GM19438 (cell line): ENCODE measurements around the gene OR10A5.
"Not testable (repeated sequence)": the region's sequence is repeated elsewhere in the genome, so short reads cannot be mapped to it uniquely, and the experiment has no call there.

Source experiments
- ATAC-seq: cut with Tn5 transposase; IDR thresholded peaks from one replicate; pipeline ENCODE4 v1.9.1; 2021; ENCODE audit warnings: low read depth; ENCODE audit not compliant: unreplicated experiment

OR10A5 gene

GRCh38 chr11:6845383-6845782 lies at the start of gene OR10A5:
Gene OR10A5, plus strand, starts transcription at chr11:6845683. Its CDS starts 0 bp downstream, at chr11:6845683.
- no peak for ATAC-seq

GRCh38 chr11:6799402-6799801 lies 46.1 kb upstream of the OR10A5 start, which contains the start of gene OR6A2:
Gene OR6A2, minus strand, starts transcription at chr11:6799689. Its CDS starts 3,981 bp downstream, at chr11:6795708.
- ATAC-seq: no peak

GRCh38 chr11:6801075-6801474 lies 44.4 kb upstream of the OR10A5 start:
- not testable (repeated sequence) for ATAC-seq

- no peak for ATAC-seq
Observed at GRCh38 chr11:6812390-6813005, 33.0 kb upstream of the OR10A5 start.

DNA sequence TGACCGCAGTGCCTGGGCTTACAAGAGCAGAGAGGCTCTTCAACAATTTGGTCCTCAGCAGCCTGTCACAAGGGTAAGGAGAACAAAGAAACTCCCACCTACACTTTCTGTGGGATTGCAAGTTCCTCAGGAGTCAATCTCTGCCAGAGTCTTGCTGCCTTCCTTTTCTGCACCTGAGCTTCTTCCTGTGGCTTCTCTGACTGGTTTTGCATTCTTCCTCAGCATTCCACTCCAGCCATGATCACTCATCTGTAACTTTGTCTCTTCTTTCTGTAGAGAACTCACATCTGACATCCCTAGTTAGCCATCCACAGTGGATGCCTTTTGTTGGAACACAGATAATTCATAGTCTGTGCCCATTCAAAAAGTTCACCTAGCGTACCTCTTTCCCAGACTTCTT lies 31.8 kb upstream of the OR10A5 start:
- no peak for ATAC-seq

DNA sequence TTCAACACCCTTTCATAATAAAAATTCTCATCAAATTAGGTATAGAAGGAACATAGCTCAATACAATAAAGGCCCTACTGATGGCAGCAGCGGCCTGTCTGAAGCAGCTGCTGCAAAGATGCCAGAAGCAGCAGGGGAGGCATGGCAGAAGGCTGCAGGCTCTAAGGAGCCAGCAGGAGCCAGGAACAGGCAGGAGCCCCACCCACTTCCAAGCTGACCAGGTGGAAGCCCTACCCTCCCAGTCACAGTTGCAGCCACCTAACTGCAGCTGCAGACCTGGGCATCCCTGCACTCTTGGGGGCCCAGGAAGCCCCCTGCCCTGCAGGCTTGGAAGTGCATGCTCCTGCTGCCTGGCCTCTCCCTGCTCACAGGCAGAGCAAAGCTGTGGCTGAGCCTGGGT lies 27.8 kb upstream of the OR10A5 start:
- ATAC-seq: no peak

DNA sequence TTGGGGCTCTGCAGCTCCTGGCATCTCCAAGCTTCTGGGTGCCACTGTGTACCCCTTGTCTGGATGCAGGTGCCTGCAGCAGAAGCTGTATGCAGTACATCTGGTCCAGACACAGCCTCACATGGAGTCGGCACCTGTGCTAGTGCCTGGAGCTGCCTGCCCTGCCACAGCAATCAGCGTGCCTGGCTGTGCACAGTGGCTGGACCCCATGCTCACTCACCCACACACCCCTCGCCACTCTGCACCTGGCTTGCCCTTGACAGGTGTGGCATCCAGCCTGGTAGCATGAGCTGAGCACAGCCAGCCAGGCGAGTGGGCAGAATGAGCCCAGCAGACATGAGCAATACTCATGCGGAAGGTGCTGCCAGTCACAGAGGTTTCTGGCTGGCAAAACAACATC lies 26.5 kb upstream of the OR10A5 start:
- ATAC-seq: no peak

GRCh38 chr11:6824136-6824823 lies 21.2 kb upstream of the OR10A5 start:
- ATAC-seq: no peak

- ATAC-seq: no peak
Observed at GRCh38 chr11:6825231-6825744, 20.2 kb upstream of the OR10A5 start.

DNA sequence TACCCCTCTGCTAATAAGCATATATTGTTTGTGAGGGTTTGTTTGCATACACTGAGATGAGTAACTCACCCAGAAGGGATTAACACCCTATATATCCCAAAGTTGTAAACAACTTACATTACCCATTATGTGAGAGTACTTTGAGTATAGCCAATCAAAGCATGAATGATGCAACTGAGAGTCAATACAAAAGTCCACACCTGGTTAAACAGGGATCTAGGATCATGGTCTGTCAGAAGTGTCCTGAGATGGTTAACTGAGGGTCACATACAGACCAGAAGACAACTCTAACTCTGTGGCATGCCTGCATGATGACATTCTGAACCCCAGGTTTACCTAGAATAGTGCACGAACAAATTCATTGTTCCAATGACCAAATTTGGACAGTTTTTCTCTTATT lies 17.4 kb upstream of the OR10A5 start:
- ATAC-seq: no peak

- ATAC-seq: no peak
Observed at GRCh38 chr11:6833356-6833755, 12.1 kb upstream of the OR10A5 start.

DNA sequence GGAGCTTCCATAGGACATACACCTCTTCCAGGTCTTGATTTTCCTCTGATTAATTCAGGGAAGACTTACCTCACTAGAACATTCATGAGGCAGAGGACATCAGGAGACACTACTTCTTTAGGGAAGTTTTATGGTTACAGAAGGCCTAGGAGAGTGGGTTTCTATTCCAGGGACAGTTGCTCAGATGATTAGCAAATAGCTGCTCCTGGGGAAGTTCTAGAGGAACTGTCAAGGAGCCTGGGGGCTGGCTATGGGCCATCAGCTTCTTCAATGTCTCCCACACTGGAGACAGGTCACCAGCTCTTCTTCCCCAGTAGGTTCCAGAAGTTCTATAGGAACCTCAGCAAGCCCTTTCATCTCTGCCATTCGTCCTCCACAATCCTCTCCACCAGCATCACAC lies 11.5 kb upstream of the OR10A5 start:
- ATAC-seq: no peak

GRCh38 chr11:6841694-6842093 lies 3.8 kb upstream of the OR10A5 start:
- no peak for ATAC-seq

DNA sequence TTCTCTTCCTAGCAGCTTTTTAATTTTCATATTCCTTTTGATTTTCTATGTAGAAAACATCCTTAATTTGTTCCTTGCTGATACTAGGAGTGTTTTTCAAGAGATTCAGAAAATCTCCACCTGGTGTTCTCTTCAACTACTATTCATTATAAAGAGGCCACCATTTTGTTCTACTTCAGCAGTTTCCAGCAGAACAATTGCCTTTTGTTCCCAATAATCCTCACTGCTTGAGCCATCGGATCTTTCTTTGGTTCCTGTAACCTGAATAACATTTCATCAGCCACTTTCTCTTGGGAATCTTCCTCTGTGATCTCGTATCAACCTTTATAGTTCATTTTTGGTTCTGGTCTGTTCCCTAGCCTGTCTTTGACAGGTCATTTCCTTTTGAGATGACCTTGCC lies 1.8 kb upstream of the OR10A5 start:
- ATAC-seq: no peak

DNA sequence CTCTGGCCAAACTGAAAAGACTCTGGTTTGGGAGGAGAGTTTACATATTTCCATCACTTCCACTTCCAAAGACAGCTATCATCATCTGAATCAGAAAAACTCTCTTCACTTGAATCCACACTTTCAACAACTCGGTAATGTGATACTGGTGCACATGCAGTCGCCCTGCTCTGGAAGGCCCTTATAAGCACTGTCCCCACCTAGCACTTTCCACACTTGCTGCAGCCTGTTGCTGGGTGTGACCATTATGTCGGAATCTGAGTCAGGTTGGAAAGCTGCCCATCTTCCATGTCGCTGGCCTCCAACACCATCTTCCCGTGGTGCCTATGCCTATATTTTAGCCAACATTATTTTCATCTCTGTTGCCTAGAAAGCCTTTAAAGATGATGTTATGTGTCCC lies 1.1 kb upstream of the OR10A5 start:
- no peak for ATAC-seq

DNA sequence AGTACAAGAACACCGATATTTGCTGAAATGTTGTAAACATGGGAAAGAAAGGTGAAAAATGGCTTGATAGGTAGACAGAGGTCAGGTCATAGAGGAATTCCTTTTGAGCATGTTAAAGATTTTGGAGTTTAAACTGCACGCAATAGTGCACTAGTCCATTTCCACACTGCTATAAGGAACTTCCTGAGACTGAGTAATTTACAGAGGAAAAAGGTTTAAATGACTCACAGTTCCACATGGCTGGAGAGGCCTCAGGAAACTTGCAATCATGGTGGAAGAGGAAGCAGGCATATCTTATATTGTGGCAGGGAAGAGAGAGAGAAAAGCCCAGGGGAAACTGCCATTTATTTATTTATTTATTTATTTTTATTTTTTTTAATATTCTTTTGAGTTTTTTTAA lies 5.0 kb downstream of the OR10A5 start:
- ATAC-seq: no peak

GRCh38 chr11:6854801-6855200 lies 9.3 kb downstream of the OR10A5 start:
- not testable (repeated sequence) for ATAC-seq

DNA sequence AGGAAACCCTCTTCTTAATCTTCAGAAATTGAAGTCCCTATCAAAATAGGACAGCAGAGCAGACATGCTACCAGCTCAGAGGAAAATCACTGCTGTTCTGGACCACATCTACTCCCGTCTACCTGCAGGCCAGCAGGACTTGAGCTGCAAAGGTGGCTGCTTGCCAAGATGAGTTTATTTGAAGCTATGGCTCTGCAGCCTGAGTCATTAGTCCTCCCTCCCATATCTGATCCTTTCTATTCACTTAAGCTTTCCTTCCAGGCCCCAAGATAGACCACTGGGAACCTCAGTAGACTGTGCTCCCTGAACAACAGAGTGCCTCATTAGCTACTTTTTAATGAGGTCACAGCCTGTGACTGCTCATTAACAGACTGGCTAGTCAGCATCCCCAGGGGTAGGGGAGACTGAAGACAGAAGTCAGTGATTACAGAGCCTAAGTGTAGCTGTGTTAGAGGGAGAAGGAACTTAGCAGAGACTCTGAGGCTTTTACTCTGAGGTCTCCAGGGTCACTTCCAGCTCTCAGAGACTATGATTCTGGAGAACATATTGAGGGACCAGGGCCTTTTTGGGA lies 10.6 kb downstream of the OR10A5 start:
- ATAC-seq: no peak

DNA sequence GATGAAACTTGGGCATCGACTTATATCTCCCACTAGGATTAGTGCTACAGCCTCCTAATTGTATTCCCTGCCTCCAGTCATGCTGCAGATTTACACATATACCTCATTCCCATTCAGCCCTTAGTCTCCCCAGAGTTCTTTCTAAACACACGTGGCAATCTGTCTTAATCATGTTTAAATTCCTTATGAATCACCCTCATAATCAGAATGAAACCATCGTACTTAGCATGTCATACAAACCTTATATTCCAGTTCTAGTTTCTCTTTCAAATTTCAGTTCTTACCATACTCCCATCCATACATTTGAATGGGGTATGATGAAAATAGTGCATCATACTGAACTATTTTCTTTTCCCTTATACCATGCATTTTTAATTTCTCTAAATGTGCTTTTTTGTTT lies 11.4 kb downstream of the OR10A5 start:
- ATAC-seq: no peak

DNA sequence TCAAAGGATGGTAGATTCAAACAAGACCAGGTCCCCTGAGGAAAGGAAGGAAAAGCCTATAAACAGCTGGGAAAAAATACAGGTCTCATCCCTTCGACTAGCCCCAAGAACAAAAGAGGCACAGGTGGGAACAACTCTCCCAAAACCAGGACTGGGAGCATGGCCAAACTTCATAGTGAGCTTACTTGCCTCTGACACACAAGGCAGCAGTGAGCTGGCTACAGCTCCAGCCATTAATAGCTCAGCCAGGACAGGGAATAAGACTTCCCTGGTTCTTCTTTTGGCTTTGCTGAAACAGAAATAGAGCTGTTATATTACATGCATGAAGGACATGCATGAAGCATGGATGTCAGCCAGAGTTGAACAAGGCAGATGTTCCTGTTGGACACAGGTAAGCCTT lies 17.5 kb downstream of the OR10A5 start, which contains the start of gene OR10A2:
Gene OR10A2 (plus strand): TSS at position 97 of the 400 bp plus-strand sequence. CDS start 6,698 bp downstream, outside the sequence.
- no peak for ATAC-seq

- ATAC-seq: no peak
Observed at GRCh38 chr11:6864438-6864837, 19.0 kb downstream of the OR10A5 start.

DNA sequence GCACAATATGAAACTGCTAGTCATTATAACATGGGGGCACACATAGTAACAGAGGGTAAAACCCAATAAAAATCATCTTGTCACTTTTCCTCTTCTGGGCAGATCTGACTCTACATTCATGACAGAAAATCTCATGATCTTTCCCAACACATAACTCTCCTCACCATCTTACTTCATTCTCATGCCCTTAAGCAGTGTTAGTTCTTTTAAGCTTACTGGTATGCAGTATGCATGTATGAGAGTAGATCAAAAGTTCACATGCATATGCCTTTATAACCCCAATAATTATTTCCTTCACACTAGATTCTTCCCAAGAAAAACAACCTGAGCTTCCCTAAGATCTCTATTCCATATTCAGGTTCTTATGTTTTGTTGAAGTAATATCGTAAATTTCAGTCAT lies 25.8 kb downstream of the OR10A5 start:
- no peak for ATAC-seq
